HG03139 (cell line): Measurements from ENCODE around the gene FAM149B1.
"Not testable (repeated sequence)": the region's sequence is repeated elsewhere in the genome, so short reads cannot be mapped to it uniquely, and the experiment has no call there.

Source experiments
- ATAC-seq: cut with Tn5 transposase; IDR thresholded peaks from one replicate; pipeline ENCODE4 v1.9.1; 2021; ENCODE audit not compliant: unreplicated experiment

The FAM149B1 gene

GRCh38 chr10:73232887-73233286 lies 65.0 kb downstream of the FAM149B1 start:
- no peak for ATAC-seq

DNA sequence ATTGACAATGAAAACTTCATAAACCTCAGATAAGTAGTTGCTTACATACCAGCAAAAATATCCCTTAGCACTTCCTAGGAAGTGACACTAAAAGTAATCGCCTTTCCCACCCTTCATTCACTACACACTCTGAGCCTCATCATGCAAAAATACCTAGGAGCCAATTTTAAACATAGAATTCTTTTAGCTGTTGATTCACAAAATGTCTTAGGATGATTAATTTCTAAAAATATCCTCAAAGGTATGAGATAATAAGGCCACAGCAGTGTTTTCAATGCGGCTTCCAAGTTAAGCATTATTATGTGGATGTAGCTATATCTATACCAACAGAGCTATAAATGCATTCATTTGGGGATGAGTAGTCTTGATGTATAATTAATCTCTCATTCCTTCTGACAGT lies 66.0 kb downstream of the FAM149B1 start:
- ATAC-seq, result no peak

DNA sequence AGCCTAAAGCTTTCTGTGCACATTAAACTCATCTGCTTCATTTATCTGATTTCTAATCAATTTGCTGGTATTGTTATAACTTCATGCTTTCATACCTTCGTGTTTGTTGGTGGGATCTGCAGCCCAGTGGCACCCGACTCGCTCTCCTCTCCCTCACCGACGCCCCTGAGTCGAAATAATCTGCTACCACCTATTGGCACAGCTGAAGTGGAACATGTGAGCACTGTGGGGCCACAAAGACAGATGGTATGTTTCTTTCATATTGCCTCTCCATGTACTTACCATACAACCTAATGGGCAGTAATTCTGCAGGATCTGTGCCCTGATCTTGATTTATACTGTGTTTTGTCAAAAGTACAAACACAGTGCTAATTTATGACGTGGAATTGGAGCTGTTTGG lies 66.8 kb downstream of the FAM149B1 start:
- ATAC-seq, result no peak

GRCh38 chr10:73238990-73239566 lies 71.2 kb downstream of the FAM149B1 start:
- ATAC-seq, result no peak

GRCh38 chr10:73239908-73240307 lies 72.0 kb downstream of the FAM149B1 start:
- ATAC-seq, result no peak

- no peak for ATAC-seq
Observed at GRCh38 chr10:73244866-73245477, 77.1 kb downstream of the FAM149B1 start.

- ATAC-seq, result no peak
Observed at GRCh38 chr10:73246322-73246645, 78.4 kb downstream of the FAM149B1 start.

GRCh38 chr10:73246646-73247508 lies 79.0 kb downstream of the FAM149B1 start, which contains the start of gene DNAJC9:
Gene DNAJC9, minus strand, starts transcription at chr10:73247255. Its CDS starts 66 bp downstream, at chr10:73247189.
- ATAC-seq, result peak; percentile 69

DNA sequence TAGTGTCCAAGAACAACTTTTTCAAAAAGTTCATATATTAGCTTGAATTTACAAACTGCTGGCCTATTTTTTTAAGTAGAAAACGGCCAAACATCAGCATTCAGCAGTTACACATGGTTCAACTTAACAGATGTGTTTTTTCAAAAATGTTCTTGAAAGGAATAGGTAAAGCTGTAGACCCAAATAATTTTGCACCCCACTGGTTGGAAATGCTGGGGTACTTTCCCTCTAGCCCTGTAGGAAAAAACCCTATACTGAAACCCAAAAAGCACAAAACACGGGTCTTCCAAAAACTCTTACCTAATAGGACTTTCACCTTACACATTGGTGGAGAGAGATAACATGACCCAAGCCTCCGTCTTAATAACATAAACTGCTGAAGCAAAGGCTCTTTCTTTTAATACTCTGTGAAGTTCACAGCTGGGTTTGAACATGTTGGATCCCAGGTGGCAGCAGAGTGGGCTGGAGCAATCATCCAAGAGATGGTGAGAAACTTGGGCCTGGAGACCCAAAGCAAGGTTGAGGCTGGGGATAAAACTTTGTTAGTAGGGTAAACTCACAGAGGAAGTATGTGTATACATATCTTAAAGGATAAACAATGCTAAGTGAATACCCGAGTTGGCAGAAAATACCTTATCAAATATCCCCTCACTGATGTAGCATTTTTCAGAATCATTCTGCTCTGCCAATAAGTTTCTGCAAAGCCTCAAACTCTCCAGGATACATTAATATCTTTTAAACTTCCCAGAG lies 79.8 kb downstream of the FAM149B1 start:
- no peak for ATAC-seq

DNA sequence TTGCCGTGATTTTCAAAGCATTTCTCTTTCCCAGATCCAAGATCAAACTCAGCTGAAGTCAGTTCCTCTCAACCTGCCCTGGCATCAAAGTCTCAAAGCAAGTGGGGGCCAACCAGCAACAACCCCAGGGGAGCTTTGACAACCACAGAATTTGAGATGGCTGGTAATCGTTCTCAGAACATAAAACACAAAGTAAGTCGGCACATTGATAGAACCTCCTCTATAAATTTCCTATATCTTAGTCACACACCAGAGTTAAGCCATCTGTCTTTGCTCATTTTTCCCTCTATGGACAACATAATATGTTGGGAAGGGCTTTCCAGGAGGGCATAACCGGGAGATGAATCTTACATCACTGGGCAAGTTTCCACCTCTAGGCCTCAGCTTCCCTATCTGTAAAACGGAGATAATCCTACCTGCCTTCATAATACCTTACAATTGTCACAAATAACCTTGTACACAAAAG lies 80.4 kb downstream of the FAM149B1 start:
- ATAC-seq, result no peak

GRCh38 chr10:73251683-73252444 lies 83.9 kb downstream of the FAM149B1 start:
- ATAC-seq, result peak; percentile 35

GRCh38 chr10:73252445-73253224 lies 84.7 kb downstream of the FAM149B1 start, which contains the start of gene MRPS16:
Gene MRPS16, minus strand, starts transcription at chr10:73252644. Its CDS starts 162 bp downstream, at chr10:73252482.
- ATAC-seq, result peak; percentile 66

- ATAC-seq, result no peak
Observed at GRCh38 chr10:73253225-73253555, 85.3 kb downstream of the FAM149B1 start.

DNA sequence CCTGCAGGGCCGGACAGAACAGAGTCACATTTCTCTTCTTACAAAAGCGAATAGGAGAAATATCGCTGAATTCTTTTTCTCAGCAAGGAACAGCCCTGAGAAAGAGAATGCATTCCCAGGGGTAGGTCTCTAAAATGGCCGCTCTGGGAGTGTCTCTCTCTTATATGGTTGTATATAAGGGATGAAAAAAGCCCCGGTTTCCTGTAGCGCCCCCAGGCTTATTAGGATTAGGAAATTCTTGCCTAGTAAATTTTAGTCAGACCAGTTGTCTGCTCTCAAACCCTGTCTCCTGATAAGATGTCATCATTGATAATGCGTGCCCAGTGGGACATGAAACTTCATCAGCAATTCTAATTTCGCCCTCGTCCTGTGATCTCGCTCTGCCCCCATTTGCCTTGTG lies 90.7 kb downstream of the FAM149B1 start:
- not testable (repeated sequence) for ATAC-seq

DNA sequence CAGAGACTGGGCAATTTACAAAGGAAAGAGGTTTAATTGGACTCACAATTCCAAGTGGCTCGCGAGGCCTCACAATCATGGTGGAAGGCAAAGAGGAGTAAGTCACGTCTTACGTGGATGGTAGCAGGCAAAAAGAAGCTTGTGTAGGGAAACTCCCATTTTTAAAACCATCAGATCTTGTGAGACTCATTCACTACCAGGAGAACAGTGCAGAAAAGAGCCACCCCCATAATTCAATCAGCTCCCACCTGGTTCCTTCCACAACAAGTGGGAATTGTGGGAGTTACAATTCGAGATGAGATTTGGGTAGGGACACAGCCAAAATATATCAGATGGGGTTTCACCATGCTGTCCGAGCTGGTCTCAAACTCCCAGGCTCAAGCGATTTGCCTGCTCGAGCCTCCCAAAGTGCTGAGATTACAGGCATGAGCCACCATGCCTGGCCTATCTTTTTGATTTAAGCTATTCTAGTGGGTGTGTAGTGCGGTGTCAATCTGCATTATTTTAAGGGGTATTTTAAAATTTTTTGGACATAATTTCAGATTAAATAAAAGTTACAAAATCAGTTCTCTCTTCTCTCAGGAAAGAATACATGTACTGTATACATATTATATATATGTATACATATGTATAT lies 93.6 kb downstream of the FAM149B1 start:
- no peak for ATAC-seq

DNA sequence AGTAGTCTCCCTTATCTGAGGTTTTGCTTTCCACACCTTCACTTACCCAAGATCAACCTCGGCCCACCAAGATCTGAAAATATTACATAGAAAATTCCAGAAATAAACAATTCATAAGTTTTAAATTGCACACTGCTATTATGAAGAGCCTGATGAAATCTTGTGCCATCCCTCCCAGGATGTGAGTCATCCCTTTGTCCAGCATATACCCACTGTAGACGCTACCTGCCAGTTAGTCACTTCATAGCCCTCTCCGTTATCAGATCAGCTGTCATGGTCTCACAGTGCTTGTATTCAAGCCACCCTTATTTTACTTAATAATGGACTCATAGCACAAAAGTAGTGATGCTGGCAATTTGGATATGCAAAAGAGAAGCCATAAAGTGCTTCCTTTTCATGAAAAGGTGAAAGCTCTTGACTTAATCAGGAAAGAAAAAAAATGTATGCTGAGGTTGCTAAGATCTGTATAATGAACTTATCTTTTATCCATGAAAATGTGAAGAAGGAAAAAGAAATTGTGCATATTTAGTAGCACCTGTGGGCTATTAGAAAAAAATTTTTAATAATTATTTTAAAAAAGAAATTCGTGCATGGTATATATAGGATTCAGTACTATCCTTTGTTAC lies 94.3 kb downstream of the FAM149B1 start:
- ATAC-seq, result no peak

DNA sequence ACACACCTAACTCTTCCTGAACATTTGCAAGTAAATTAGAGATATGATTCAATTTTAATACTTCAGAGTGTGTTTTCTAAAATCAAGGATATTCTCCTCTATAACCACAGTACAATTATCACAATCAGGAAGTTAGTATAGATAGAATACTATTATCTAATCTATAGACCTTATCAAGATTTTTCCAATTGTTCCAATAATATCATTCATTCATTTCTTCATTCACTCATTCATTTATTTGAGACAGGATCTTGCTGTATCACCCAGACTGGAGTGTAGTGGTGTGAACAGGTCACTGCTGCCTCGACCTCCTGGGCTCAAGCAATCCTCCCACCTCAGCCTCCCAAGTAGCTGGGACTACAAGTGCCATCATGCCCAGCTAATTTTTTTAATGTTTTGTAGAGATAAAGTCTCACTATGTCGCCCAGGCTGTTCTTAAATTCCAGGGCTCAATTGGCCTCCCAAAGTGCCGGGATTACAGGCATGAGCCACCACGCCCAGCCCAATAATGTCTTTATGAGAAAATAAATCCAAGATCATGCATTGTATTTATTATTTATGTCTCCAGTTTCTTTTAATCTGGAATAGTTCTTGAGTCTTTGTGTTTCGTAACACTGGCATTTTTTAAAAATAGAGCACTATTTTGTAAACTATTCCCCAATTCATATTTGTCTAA lies 95.1 kb downstream of the FAM149B1 start:
- no peak for ATAC-seq

GRCh38 chr10:73263693-73264347 lies 95.9 kb downstream of the FAM149B1 start:
- ATAC-seq, result no peak
